Heart left ventricle (tissue), 16 donors: ENCODE measurements around the gene NUTF2. TPM values are rescaled to one million over a fixed set of nuclear protein-coding genes. Genes with fewer than 3 reads are reported as not detected.
A peak's percentile ranks its signal among the peaks of the same experiment; 100 is the strongest.

Source experiments
- ATAC-seq, 4 donors: fragments of 200-7000 bp; cut with Tn5 transposase; one replicate each; pipeline ENCODE4 v1.9.1; 2020 to 2022; ENCODE audit warnings: moderate library complexity in 4 of 4, mild to moderate bottlenecking in 3 of 4, moderate number of reproducible peaks in 1 of 4
- DNase-seq, 5 donors: peaks; one replicate each; pipeline ENCODE4 v3.0.0-alpha.2; 2020
- H3K27ac ChIP-seq, 12 donors: fragments of 200-600 bp; sonication (generic) in 4 of 12; one replicate each; pipeline versions ENCODE4 v1.5.0 to v1.8.0; 2016 to 2022; ENCODE audit warnings: mild to moderate bottlenecking in 2 of 12
- H3K27me3 ChIP-seq, 9 donors: fragments of 200-600 bp; sonication (generic) in 2 of 9; one replicate each; pipeline versions ENCODE4 v1.5.1 to v1.8.0; 2016 to 2022; ENCODE audit warnings: mild to moderate bottlenecking in 3 of 9
- H3K36me3 ChIP-seq, 9 donors: fragments of 200-600 bp; sonication (generic) in 2 of 9; one replicate each; pipeline versions ENCODE4 v1.5.0 to v1.8.0; 2018 to 2022; ENCODE audit warnings: mild to moderate bottlenecking in 2 of 9
- H3K4me1 ChIP-seq, 12 donors: fragments of 200-600 bp; sonication (generic) in 4 of 12; one replicate each; pipeline versions ENCODE4 v1.5.0 to v1.8.0; 2016 to 2022; ENCODE audit warnings: mild to moderate bottlenecking in 3 of 12
- H3K4me3 ChIP-seq, 12 donors: fragments of 200-600 bp; sonication (generic) in 4 of 12; one replicate each; pipeline versions ENCODE4 v1.5.0 to v1.8.0; 2017 to 2022; ENCODE audit warnings: mild to moderate bottlenecking in 9 of 12, moderate library complexity in 4 of 12
- H3K9me3 ChIP-seq, 12 donors: fragments of 200-600 bp; sonication (generic) in 4 of 12; one replicate each; pipeline versions ENCODE4 v1.5.0 to v1.8.0; 2016 to 2022; ENCODE audit warnings: mild to moderate bottlenecking in 1 of 12
- CTCF ChIP-seq, 12 donors: fragments of 200-600 bp; sonication (generic) in 4 of 12; IDR thresholded peaks; one replicate each; pipeline versions ENCODE4 v1.5.0 to v1.8.0; 2018 to 2022; ENCODE audit warnings: antibody characterized with exemption in 12 of 12, mild to moderate bottlenecking in 5 of 12
- POLR2A ChIP-seq, 2 donors: fragments of 450-650 bp; IDR thresholded peaks; one replicate each; pipeline ENCODE4 v1.6.1; 2017; ENCODE audit warnings: antibody characterized with exemption in 2 of 2, mild to moderate bottlenecking in 2 of 2, moderate library complexity in 2 of 2
- WGBS, 4 donors: extraction: QIAGEN DNeasy Blood & Tissue Kit in 2 of 4; methylation state at CpG; one replicate each; pipeline versions ENCODE4 v1.1.5 to v1.1.7; 2013 to 2018; 5-methylcytosine and 5-hydroxymethylcytosine counted together
- intact Hi-C, 10 donors: fragments of 100-400 bp; cut with DNase I; formaldehyde crosslinking; loops; one replicate each; pipeline versions ENCODE4 v1.11.1 to v1.14.2; 2022
- polyA plus RNA-seq, 2 donors: library from polyadenylated mRNA; stranded (reverse); fragments of 200-250 nt; gene quantifications; one replicate each; pipeline ENCODE4 v1.2.3, GENCODE V29; 2013
- total RNA-seq, 9 donors: library from RNA; depleted of rRNA in 2 of 9; stranded (reverse); fragments of >200 nt in 2 of 9; fragmentation: NEBNext Ultra II Directional in 3 of 9; extraction: Animal tissue kit (Norgen Biotek cat#: 25700) in 3 of 9; gene quantifications; one replicate each; pipeline versions ENCODE4 v1.1.0 to v1.2.4, GENCODE V29; 2016 to 2023
- donor health status: ischemic (EF 13 %, LVEDD 7.1; RV severe dilation, severe dysfunction).
- donor health status: healthy with polysubstance abuse.
- donor health status: DM: no; HTN: yes; CAD: no.
- donor health status: DM: no; HTN: no; CAD: no.
- donor health status: ischemic (EF 25% LVEDD 6.9; RV normal size, moderate dysfunction).
- donor health status: ischemic (EF 25% LVEDD 5.7; RV mildly dilated, moderate dysfunction).
- donor health status: healthy.
- donor health status: DM: yes; HTN: yes; CAD: no.
- donor health status: ischemic (EF 35%, LVEDD 5.7; RV mildly dilated, moderate dysfunction).
- donor health status: nonischemic (EF 11% LVEDD 7.7; RV severe dilation, severe dysfunction).
- donor health status: DM: yes; HTN: yes; CAD: no.
- donor health status: PGD.
- donor health status: ischemic (EF 29% LVEDD 5.4; RV normal size, mild dysfunction).
- donor health status: nonischemic (EF 23%, LVEDD 6.1; RV moderate dilation, normal function).

Gene NUTF2
- total and polyA plus RNA-seq, 11 donors: 66.5 to 191 (median 93.9) TPM

GRCh38 chr16:67801883-67802282 is 44.9 kb upstream of the NUTF2 start:
- peaks cover 0 to 53% (median 28%) of the 10 kb centered on the region in 12 donors for H3K4me1 ChIP-seq
- peaks cover 0 to 57% (median 24%) of the 10 kb centered on the region in 9 donors for H3K36me3 ChIP-seq
- no peak for DNase-seq
- no peaks in the 10 kb centered on the region for H3K27me3 ChIP-seq
- WGBS, 4 donors: 88 to 96% (median 93%) methylated on average over 2 of the region's 2 CpGs
- no peak overlapping the region for H3K27ac ChIP-seq
- H3K9me3 ChIP-seq: no peaks in the 10 kb centered on the region
- TF ChIP-seq CTCF (IDR thresholded peaks at IDR 0.05) (no peak), POLR2A (IDR thresholded peaks at IDR 0.05) (no peak)
- intact Hi-C loops: loop anchor here in 5 of 10 donors (5.0 to 10.0 kb wide), 6 partner anchors 75 to 433 kb away; partner anchors contain the start of genes ESRP2 (in 1 of the 5) and RIPOR1 (in 1 of the 5)
- ATAC-seq: no peak
- H3K4me3 ChIP-seq: no peak overlapping the region

GRCh38 chr16:67803894-67804293 is 42.8 kb upstream of the NUTF2 start:
- no peak overlapping the region for H3K27ac ChIP-seq
- intact Hi-C loops: loop anchor here in 5 of 10 donors (5.0 to 10.0 kb wide), 6 partner anchors 77 to 431 kb away; partner anchors contain the start of genes ESRP2 (in 1 of the 5) and RIPOR1 (in 1 of the 5)

GRCh38 chr16:67804853-67805542 is 41.7 kb upstream of the NUTF2 start:
- 85 to 92% (median 89%) methylated on average over 4 of the region's 4 CpGs for WGBS, 4 donors
- no peak for ATAC-seq
- intact Hi-C loops: loop anchor here in 8 of 10 donors (5.0 to 10.0 kb wide), 11 partner anchors 42 to 430 kb away; partner anchors contain the start of genes CENPT (in 1 of the 8), ESRP2 (in 1 of the 8), GFOD2 (in 1 of the 8) and NUTF2 (in 1 of the 8)

More at GRCh38 chr16:67803894-67804293, 42.8 kb upstream of the NUTF2 start:
- Histone ChIP-seq H3K4me1 (peaks cover 0 to 59% (median 33%) of the 10 kb centered on the region in 12 donors), H3K36me3 (peaks cover 0 to 50% (median 20%) of the 10 kb centered on the region in 9 donors), H3K9me3 (no peaks in the 10 kb centered on the region), H3K4me3 (no peak overlapping the region), H3K27me3 (no peaks in the 10 kb centered on the region)
- DNase-seq (no peak), ATAC-seq (no peak)
- no peak for TF ChIP-seq POLR2A (IDR thresholded peaks at IDR 0.05)
- TF ChIP-seq CTCF (IDR thresholded peaks at IDR 0.05): no peak
- 86 to 94% (median 93%) methylated on average over 3 of the region's 3 CpGs for WGBS, 4 donors

More at GRCh38 chr16:67804853-67805542, 41.7 kb upstream of the NUTF2 start:
- Histone ChIP-seq H3K9me3 (no peaks in the 10 kb centered on the region), H3K4me3 (peak overlapping the region in 10 of 12 donors; percentile 62 to 98 (median 77)), H3K4me1 (peaks cover 0 to 55% (median 30%) of the 10 kb centered on the region in 12 donors), H3K27ac (peak overlapping the region in 3 of 12 donors; percentile 84 to 93 (median 91)), H3K27me3 (no peaks in the 10 kb centered on the region), H3K36me3 (peaks cover 0 to 46% (median 16%) of the 10 kb centered on the region in 9 donors)
- peak in 1 of 5 donors; percentile 10 for DNase-seq
- TF ChIP-seq POLR2A (IDR thresholded peaks at IDR 0.05) (no peak), CTCF (IDR thresholded peaks at IDR 0.05) (no peak)
